GM13977 (cell line): ENCODE results near the gene TRNT1.

Experiments used
- DNase-seq: peaks from one replicate; pipeline ENCODE4 v3.0.0; 2012; ENCODE audit warnings: low spot score
- CTCF ChIP-seq: IDR thresholded peaks from 2 replicates; pipeline ENCODE4 v1.5.1; 2012; ENCODE audit warnings: mild to moderate bottlenecking, control low read depth; ENCODE audit not compliant: insufficient read depth; ENCODE audit errors: extremely low read depth, missing control alignments
- in situ Hi-C: fragments of 300-500 bp; cut with MboI; formaldehyde crosslinking; loops from one replicate; pipeline ENCODE4 v1.12.0; 2022; ENCODE audit warnings: low sequenced_read_pairs, low pct_unique_long_range_greater_than_20kb, mixed read lengths, inconsistent platforms; ENCODE audit not compliant: unreplicated experiment

TRNT1 gene

GRCh38 chr3:3102751-3103150 lies 24.0 kb upstream of the TRNT1 start:
- DNase-seq = no peak
- TF ChIP-seq CTCF = no peak
- in situ Hi-C loops = no loop called here

GRCh38 chr3:3105246-3105645 lies 21.5 kb upstream of the TRNT1 start:
- no peak for TF ChIP-seq CTCF
- in situ Hi-C loops = no loop called here
- no peak for DNase-seq

- TF ChIP-seq CTCF = no peak
- in situ Hi-C loops = no loop called here
- DNase-seq = no peak
Observed at GRCh38 chr3:3105815-3106214, 20.9 kb upstream of the TRNT1 start.

GRCh38 chr3:3107181-3107580 lies 19.6 kb upstream of the TRNT1 start:
- no peak for TF ChIP-seq CTCF
- DNase-seq = no peak
- in situ Hi-C loops = no loop called here

- in situ Hi-C loops = no loop called here
- TF ChIP-seq CTCF = no peak
- no peak for DNase-seq
Observed at GRCh38 chr3:3107858-3108257, 18.9 kb upstream of the TRNT1 start.

- in situ Hi-C loops = no loop called here
- DNase-seq = no peak
- no peak for TF ChIP-seq CTCF
Observed at GRCh38 chr3:3109407-3110298, 17.1 kb upstream of the TRNT1 start.
